ENCODE measurements around the gene PLP2.
A peak's percentile ranks its signal among the peaks of the same experiment; 100 is the strongest.
"Not testable (repeated sequence)": the region's sequence is repeated elsewhere in the genome, so short reads cannot be mapped to it uniquely, and the experiment has no call there.

PLP2 gene

DNA sequence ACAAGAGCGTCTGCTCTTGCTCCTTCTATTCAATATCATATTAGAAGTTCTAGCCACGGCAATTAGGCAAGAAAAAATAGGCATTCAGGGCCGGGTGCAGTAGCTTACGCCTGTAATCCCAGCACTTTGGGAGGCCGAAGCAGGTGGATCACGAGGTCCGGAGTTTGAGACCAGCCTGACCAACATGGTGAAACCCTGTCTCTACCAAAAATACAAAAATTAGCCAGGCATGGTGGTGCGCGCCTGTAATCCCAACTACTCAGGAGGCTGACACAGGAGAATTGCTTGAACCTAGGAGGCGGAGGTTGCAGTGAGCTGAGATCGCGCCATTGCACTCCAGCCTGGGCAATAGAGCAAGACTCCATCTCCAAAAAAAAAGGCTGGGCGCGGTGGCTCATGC, 22.4 kb upstream of the PLP2 start:
- not testable (repeated sequence) for H3K4me3 ChIP-seq (ENCODE audit: low read depth, low read length, poor library complexity, severe bottlenecking); H3F3A ChIP-seq (ENCODE audit: insufficient read depth, low read length); H3K36me3 ChIP-seq (ENCODE audit: insufficient read depth, low read length); H4K20me1 ChIP-seq (ENCODE audit: insufficient read depth, low read length); H3K27me3 ChIP-seq (ENCODE audit: insufficient read depth, low read length); H3K9ac ChIP-seq (ENCODE audit: low read length); H3K79me2 ChIP-seq (ENCODE audit: insufficient read depth, low read length); H3K9me3 ChIP-seq (ENCODE audit: low read length); H3K4me1 ChIP-seq (ENCODE audit: insufficient read depth, low read length, severe bottlenecking); H3K27ac ChIP-seq (ENCODE audit: low read depth, low read length, poor library complexity, severe bottlenecking); H3K9me2 ChIP-seq (ENCODE audit: low read depth, low read length); H3K4me2 ChIP-seq (ENCODE audit: low read length); H2AFZ ChIP-seq (ENCODE audit: low read length)

DNA sequence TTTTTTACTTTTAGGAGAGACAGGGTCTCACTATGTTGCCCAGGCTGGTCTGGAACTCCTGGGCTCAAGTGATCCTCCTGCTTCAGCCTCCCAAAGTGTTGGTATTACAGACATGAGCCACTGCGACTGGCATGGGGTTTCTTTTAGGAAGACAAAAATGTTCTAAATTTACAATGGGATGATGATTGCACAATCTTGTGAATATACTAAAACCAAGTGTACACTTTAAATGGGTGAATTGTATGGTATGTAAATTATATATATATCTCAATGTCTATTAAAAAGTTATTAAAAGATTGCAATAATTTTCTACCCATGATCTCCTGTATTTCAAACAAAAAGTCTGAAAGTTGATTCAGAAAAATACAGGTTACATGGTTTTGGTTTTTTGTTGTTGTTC, 18.2 kb upstream of the PLP2 start:
- peaks cover 17% of the 10 kb centered on the region for H3K4me1 ChIP-seq (ENCODE audit: insufficient read depth, low read length, severe bottlenecking)
- no peak overlapping the region for H3K9ac ChIP-seq (ENCODE audit: low read length)
- H3K27me3 ChIP-seq (ENCODE audit: insufficient read depth, low read length) = no peaks in the 10 kb centered on the region
- H2AFZ ChIP-seq (ENCODE audit: low read length) = no peak overlapping the region
- H3K27ac ChIP-seq (ENCODE audit: low read depth, low read length, poor library complexity, severe bottlenecking) = no peak overlapping the region
- H3K79me2 ChIP-seq (ENCODE audit: insufficient read depth, low read length) = no peaks in the 10 kb centered on the region
- H3K9me3 ChIP-seq (ENCODE audit: low read length) = no peaks in the 10 kb centered on the region
- TF ChIP-seq, protein P1, sequence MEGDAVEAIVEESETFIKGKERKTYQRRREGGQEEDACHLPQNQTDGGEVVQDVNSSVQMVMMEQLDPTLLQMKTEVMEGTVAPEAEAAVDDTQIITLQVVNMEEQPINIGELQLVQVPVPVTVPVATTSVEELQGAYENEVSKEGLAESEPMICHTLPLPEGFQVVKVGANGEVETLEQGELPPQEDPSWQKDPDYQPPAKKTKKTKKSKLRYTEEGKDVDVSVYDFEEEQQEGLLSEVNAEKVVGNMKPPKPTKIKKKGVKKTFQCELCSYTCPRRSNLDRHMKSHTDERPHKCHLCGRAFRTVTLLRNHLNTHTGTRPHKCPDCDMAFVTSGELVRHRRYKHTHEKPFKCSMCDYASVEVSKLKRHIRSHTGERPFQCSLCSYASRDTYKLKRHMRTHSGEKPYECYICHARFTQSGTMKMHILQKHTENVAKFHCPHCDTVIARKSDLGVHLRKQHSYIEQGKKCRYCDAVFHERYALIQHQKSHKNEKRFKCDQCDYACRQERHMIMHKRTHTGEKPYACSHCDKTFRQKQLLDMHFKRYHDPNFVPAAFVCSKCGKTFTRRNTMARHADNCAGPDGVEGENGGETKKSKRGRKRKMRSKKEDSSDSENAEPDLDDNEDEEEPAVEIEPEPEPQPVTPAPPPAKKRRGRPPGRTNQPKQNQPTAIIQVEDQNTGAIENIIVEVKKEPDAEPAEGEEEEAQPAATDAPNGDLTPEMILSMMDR (IDR thresholded peaks at IDR 0.05; ENCODE audit: low read length) = no peak
- TF ChIP-seq EZH2 (IDR thresholded peaks at IDR 0.05; ENCODE audit: borderline replicate concordance, low read length) = no peak
- no peaks in the 10 kb centered on the region for H3K36me3 ChIP-seq (ENCODE audit: insufficient read depth, low read length)
- H3F3A ChIP-seq (ENCODE audit: insufficient read depth, low read length) = no peaks in the 10 kb centered on the region
- H3K4me3 ChIP-seq (ENCODE audit: low read depth, low read length, poor library complexity, severe bottlenecking) = no peak overlapping the region
- H3K9me2 ChIP-seq (ENCODE audit: low read depth, low read length) = no peaks in the 10 kb centered on the region
- no peaks in the 10 kb centered on the region for H4K20me1 ChIP-seq (ENCODE audit: insufficient read depth, low read length)
- no peak overlapping the region for H3K4me2 ChIP-seq (ENCODE audit: low read length)

DNA sequence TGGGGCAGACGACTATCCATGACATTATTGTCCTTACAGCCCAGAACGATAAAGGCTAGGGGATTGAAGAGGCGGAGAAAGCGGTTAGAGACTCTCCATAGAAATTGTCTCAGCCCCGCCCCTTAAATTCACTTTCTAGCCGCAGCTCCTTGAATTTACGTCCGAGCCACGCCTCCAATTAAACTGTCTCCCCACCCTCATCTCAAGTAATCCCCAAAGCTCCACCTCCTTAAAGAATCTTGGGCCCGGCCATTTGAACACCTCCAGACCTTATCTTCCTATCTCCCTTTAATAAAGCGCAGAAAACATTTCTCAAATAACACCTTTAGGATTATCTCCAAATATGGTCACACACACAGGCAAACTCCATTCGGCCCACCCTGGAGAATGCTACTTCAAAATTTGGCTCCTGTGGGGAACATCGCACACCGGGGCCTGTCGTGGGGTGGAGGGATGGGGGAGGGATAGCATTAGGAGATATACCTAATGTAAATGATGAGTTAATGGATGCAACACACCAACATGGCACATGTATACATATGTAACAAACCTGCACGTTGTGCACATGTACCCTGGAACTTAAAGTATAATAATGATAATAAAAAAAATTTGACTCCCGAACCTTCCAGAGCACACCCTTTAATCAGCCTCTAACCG, 16.3 kb upstream of the PLP2 start:
- peak overlapping the region; percentile 73 for H3K4me3 ChIP-seq (ENCODE audit: low read depth, low read length, poor library complexity, severe bottlenecking)
- TF ChIP-seq EZH2 (IDR thresholded peaks at IDR 0.05; ENCODE audit: borderline replicate concordance, low read length) = no peak
- TF ChIP-seq, protein P1 (IDR thresholded peaks at IDR 0.05; ENCODE audit: low read length) = no peak

More for the DNA sequence above, 16.3 kb upstream of the PLP2 start:
- Histone ChIP-seq H3K79me2 (ENCODE audit: insufficient read depth, low read length) (no peaks in the 10 kb centered on the region), H3K36me3 (ENCODE audit: insufficient read depth, low read length) (no peaks in the 10 kb centered on the region), H2AFZ (ENCODE audit: low read length) (no peak overlapping the region; the same call in 1 of the 2 replicates), H3K27ac (ENCODE audit: low read depth, low read length, poor library complexity, severe bottlenecking) (peak overlapping the region; percentile 76), H4K20me1 (ENCODE audit: insufficient read depth, low read length) (no peaks in the 10 kb centered on the region), H3K4me1 (ENCODE audit: insufficient read depth, low read length, severe bottlenecking) (peaks cover 17% of the 10 kb centered on the region), H3K9me2 (ENCODE audit: low read depth, low read length) (no peaks in the 10 kb centered on the region), H3K9ac (ENCODE audit: low read length) (peak overlapping the region; percentile 83), H3K27me3 (ENCODE audit: insufficient read depth, low read length) (no peaks in the 10 kb centered on the region), H3K9me3 (ENCODE audit: low read length) (no peaks in the 10 kb centered on the region), H3K4me2 (ENCODE audit: low read length) (peak overlapping the region; percentile 79), H3F3A (ENCODE audit: insufficient read depth, low read length) (no peaks in the 10 kb centered on the region)

All from OCI-LY1 (cell line).